ENCODE measurements around the gene LIF.
"Not testable (repeated sequence)": the region's sequence is repeated elsewhere in the genome, so short reads cannot be mapped to it uniquely, and the experiment has no call there.

The LIF gene

GRCh38 chr22:30234786-30235470 lies 11.6 kb downstream of the LIF start:
- no peak for TF ChIP-seq CTCF (IDR thresholded peaks at IDR 0.05; ENCODE audit: low read depth, low read length, missing control alignments)
- no peak overlapping the region for H3K4me3 ChIP-seq (replicated peaks; ENCODE audit: low read depth, low read length)
- no peak for DNase-seq (ENCODE audit: extremely low read depth, low read depth)

GRCh38 chr22:30234325-30234724 lies 12.2 kb downstream of the LIF start:
- not testable (repeated sequence) for H3K4me3 ChIP-seq (replicated peaks; ENCODE audit: low read depth, low read length); DNase-seq (ENCODE audit: extremely low read depth, low read depth)

GRCh38 chr22:30233582-30233981 lies 13.0 kb downstream of the LIF start:
- TF ChIP-seq CTCF (IDR thresholded peaks at IDR 0.05; ENCODE audit: low read depth, low read length, missing control alignments): no peak

GRCh38 chr22:30232716-30233218 lies 13.8 kb downstream of the LIF start:
- no peak for TF ChIP-seq CTCF (IDR thresholded peaks at IDR 0.05; ENCODE audit: low read depth, low read length, missing control alignments)
- no peak for DNase-seq (ENCODE audit: extremely low read depth, low read depth)
- no peak overlapping the region for H3K4me3 ChIP-seq (replicated peaks; ENCODE audit: low read depth, low read length)

More at GRCh38 chr22:30233582-30233981, 13.0 kb downstream of the LIF start:
- H3K4me3 ChIP-seq (replicated peaks; ENCODE audit: low read depth, low read length): no peak overlapping the region
- no peak for DNase-seq (ENCODE audit: extremely low read depth, low read depth)

- H3K4me3 ChIP-seq (replicated peaks; ENCODE audit: low read depth, low read length): no peak overlapping the region
- no peak for TF ChIP-seq CTCF (IDR thresholded peaks at IDR 0.05; ENCODE audit: low read depth, low read length, missing control alignments)
- no peak for DNase-seq (ENCODE audit: extremely low read depth, low read depth)
These were observed 15.6 kb downstream of the LIF start for GRCh38 chr22:30230787-30231461.

GRCh38 chr22:30230330-30230729 lies 16.2 kb downstream of the LIF start:
- no peak for TF ChIP-seq CTCF (IDR thresholded peaks at IDR 0.05; ENCODE audit: low read depth, low read length, missing control alignments)
- no peak overlapping the region for H3K4me3 ChIP-seq (replicated peaks; ENCODE audit: low read depth, low read length)
- DNase-seq (ENCODE audit: extremely low read depth, low read depth): no peak

GRCh38 chr22:30228509-30229359 lies 17.8 kb downstream of the LIF start:
- TF ChIP-seq CTCF (IDR thresholded peaks at IDR 0.05; ENCODE audit: low read depth, low read length, missing control alignments): no peak
- DNase-seq (ENCODE audit: extremely low read depth, low read depth): no peak
- H3K4me3 ChIP-seq (replicated peaks; ENCODE audit: low read depth, low read length): no peak overlapping the region

Measured in HFF-Myc (cell line).